Measurements from ENCODE around the gene CGGBP1.

DNA sequence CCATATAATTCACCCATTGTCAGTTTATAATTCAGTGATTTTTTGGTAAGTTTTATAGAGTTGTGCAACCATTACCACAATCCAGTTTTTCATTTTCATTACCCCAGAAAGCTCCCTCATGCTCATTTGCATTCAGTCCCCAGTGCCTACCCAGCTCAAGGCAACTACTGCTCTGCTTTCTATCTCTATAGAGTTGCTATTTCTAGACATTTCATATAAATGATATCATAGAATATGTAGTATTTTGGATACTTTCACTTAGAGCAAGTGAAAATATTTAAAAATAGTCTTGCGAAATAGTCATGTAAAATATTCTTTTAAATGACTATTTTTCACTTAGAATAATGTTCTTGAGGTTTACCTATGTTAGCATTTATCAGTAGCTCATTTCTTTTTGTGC is 42.3 kb upstream of the CGGBP1 start:
- TF ChIP-seq, protein P1, sequence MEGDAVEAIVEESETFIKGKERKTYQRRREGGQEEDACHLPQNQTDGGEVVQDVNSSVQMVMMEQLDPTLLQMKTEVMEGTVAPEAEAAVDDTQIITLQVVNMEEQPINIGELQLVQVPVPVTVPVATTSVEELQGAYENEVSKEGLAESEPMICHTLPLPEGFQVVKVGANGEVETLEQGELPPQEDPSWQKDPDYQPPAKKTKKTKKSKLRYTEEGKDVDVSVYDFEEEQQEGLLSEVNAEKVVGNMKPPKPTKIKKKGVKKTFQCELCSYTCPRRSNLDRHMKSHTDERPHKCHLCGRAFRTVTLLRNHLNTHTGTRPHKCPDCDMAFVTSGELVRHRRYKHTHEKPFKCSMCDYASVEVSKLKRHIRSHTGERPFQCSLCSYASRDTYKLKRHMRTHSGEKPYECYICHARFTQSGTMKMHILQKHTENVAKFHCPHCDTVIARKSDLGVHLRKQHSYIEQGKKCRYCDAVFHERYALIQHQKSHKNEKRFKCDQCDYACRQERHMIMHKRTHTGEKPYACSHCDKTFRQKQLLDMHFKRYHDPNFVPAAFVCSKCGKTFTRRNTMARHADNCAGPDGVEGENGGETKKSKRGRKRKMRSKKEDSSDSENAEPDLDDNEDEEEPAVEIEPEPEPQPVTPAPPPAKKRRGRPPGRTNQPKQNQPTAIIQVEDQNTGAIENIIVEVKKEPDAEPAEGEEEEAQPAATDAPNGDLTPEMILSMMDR (IDR thresholded peaks at IDR 0.05), result no peak
- TF ChIP-seq JUNB (IDR thresholded peaks at IDR 0.05), result no peak
- TF ChIP-seq, protein P2, sequence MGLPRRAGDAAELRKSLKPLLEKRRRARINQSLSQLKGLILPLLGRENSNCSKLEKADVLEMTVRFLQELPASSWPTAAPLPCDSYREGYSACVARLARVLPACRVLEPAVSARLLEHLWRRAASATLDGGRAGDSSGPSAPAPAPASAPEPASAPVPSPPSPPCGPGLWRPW (IDR thresholded peaks at IDR 0.05), result no peak
- TF ChIP-seq, protein P3, sequence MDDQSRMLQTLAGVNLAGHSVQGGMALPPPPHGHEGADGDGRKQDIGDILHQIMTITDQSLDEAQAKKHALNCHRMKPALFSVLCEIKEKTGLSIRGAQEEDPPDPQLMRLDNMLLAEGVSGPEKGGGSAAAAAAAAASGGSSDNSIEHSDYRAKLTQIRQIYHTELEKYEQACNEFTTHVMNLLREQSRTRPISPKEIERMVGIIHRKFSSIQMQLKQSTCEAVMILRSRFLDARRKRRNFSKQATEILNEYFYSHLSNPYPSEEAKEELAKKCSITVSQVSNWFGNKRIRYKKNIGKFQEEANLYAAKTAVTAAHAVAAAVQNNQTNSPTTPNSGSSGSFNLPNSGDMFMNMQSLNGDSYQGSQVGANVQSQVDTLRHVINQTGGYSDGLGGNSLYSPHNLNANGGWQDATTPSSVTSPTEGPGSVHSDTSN (IDR thresholded peaks at IDR 0.05), result no peak

Data from A549 (cell line).